ENCODE data around the gene CRTC3. TPM values are rescaled to one million over a fixed set of nuclear protein-coding genes. Genes with fewer than 3 reads are reported as not detected.

Gene CRTC3, protein sequence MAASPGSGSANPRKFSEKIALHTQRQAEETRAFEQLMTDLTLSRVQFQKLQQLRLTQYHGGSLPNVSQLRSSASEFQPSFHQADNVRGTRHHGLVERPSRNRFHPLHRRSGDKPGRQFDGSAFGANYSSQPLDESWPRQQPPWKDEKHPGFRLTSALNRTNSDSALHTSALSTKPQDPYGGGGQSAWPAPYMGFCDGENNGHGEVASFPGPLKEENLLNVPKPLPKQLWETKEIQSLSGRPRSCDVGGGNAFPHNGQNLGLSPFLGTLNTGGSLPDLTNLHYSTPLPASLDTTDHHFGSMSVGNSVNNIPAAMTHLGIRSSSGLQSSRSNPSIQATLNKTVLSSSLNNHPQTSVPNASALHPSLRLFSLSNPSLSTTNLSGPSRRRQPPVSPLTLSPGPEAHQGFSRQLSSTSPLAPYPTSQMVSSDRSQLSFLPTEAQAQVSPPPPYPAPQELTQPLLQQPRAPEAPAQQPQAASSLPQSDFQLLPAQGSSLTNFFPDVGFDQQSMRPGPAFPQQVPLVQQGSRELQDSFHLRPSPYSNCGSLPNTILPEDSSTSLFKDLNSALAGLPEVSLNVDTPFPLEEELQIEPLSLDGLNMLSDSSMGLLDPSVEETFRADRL
- total RNA-seq, result 24.1 and 24.3 TPM in 2 replicates

GRCh38 chr15:90529371-90530249, at the start of gene CRTC3:
CRTC3 (plus strand) TSS chr15:90529923; CDS start chr15:90530072, 149 bp downstream.

Other genes starting within 250 kb of the CRTC3 start
- 1.8 and 2.8 TPM in 2 replicates for gene ZNF774, start 177.6 kb upstream of the CRTC3 start, total RNA-seq
- gene IQGAP1, start 141.7 kb upstream of the CRTC3 start, total RNA-seq, result 284 and 290 TPM in 2 replicates
- 2.2 and 3.5 TPM in 2 replicates for gene BLM, start 187.4 kb downstream of the CRTC3 start, total RNA-seq

Data from articular chondrocyte of knee joint (primary cell).